Kidney tubule cell (primary cell): ENCODE results near the gene GOLM1.

Source experiments
- DNase-seq: peaks from one replicate; pipeline ENCODE4 v3.0.0-alpha.2; 2018; ENCODE audit warnings: low spot score

The GOLM1 gene

GRCh38 chr9:85978496-85978895 lies 120.9 kb downstream of the GOLM1 start:
- DNase-seq = no peak
